ENCODE data around the gene C17orf107. TPM values are rescaled to one million over a fixed set of nuclear protein-coding genes. Genes with fewer than 3 reads are reported as not detected.

C17orf107 gene
- total RNA-seq, 1 experiment from 2014 or later, result 2.4 TPM

DNA sequence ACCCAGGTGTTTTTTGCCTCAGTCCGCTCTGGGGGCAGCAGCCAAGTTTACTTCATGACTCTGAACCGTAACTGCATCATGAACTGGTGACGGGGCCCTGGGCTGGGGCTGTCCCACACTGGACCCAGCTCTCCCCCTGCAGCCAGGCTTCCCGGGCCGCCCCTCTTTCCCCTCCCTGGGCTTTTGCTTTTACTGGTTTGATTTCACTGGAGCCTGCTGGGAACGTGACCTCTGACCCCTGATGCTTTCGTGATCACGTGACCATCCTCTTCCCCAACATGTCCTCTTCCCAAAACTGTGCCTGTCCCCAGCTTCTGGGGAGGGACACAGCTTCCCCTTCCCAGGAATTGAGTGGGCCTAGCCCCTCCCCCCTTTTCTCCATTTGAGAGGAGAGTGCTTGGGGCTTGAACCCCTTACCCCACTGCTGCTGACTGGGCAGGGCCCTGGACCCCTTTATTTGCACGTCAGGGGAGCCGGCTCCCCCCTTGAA lies 2.1 kb upstream of the C17orf107 start:
- DNase-seq (ENCODE audit: low read depth, low spot score) (no peak), ATAC-seq (no peak)
- TF ChIP-seq, protein P1, sequence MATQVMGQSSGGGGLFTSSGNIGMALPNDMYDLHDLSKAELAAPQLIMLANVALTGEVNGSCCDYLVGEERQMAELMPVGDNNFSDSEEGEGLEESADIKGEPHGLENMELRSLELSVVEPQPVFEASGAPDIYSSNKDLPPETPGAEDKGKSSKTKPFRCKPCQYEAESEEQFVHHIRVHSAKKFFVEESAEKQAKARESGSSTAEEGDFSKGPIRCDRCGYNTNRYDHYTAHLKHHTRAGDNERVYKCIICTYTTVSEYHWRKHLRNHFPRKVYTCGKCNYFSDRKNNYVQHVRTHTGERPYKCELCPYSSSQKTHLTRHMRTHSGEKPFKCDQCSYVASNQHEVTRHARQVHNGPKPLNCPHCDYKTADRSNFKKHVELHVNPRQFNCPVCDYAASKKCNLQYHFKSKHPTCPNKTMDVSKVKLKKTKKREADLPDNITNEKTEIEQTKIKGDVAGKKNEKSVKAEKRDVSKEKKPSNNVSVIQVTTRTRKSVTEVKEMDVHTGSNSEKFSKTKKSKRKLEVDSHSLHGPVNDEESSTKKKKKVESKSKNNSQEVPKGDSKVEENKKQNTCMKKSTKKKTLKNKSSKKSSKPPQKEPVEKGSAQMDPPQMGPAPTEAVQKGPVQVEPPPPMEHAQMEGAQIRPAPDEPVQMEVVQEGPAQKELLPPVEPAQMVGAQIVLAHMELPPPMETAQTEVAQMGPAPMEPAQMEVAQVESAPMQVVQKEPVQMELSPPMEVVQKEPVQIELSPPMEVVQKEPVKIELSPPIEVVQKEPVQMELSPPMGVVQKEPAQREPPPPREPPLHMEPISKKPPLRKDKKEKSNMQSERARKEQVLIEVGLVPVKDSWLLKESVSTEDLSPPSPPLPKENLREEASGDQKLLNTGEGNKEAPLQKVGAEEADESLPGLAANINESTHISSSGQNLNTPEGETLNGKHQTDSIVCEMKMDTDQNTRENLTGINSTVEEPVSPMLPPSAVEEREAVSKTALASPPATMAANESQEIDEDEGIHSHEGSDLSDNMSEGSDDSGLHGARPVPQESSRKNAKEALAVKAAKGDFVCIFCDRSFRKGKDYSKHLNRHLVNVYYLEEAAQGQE (IDR thresholded peaks at IDR 0.05; ENCODE audit: insufficient read depth in 1 of 2, low read depth in 2 of 2, low read length in 1 of 2), result no peak
- TF ChIP-seq, protein P2, sequence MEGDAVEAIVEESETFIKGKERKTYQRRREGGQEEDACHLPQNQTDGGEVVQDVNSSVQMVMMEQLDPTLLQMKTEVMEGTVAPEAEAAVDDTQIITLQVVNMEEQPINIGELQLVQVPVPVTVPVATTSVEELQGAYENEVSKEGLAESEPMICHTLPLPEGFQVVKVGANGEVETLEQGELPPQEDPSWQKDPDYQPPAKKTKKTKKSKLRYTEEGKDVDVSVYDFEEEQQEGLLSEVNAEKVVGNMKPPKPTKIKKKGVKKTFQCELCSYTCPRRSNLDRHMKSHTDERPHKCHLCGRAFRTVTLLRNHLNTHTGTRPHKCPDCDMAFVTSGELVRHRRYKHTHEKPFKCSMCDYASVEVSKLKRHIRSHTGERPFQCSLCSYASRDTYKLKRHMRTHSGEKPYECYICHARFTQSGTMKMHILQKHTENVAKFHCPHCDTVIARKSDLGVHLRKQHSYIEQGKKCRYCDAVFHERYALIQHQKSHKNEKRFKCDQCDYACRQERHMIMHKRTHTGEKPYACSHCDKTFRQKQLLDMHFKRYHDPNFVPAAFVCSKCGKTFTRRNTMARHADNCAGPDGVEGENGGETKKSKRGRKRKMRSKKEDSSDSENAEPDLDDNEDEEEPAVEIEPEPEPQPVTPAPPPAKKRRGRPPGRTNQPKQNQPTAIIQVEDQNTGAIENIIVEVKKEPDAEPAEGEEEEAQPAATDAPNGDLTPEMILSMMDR (IDR thresholded peaks at IDR 0.05), result no peak
- TF ChIP-seq POLR2AphosphoS5 (IDR thresholded peaks at IDR 0.05; ENCODE audit: low read depth, low read length), result no peak
- no peak for TF ChIP-seq TCF7L2 (IDR thresholded peaks at IDR 0.05; ENCODE audit: low read depth, low read length)
- no peak for TF ChIP-seq SIN3A (IDR thresholded peaks at IDR 0.05; ENCODE audit: borderline replicate concordance, insufficient read depth, low read depth, low read length)
- intact Hi-C loops (cut with micrococcal nuclease; ENCODE audit: unreplicated experiment), result no loop called here
- Histone ChIP-seq H3K4me1 (ENCODE audit: control insufficient read depth, insufficient read depth, low read length) (no peaks in the 10 kb centered on the region; the same call in 1 of the 2 replicates), H3K36me3 (ENCODE audit: control insufficient read depth, insufficient read depth, low read length) (no peaks in the 10 kb centered on the region), H3K27me3 (ENCODE audit: control insufficient read depth, insufficient read depth, low read length) (no peaks in the 10 kb centered on the region), H3K9me3 (ENCODE audit: control insufficient read depth, insufficient read depth, low read depth, low read length) (no peaks in the 10 kb centered on the region), H3K4me3 (ENCODE audit: low read depth in 2 of 2, low read length in 2 of 2) (no peak overlapping the region), H3K27ac (ENCODE audit: low read length) (no peak overlapping the region)
- CTCF ChIA-PET, result no interaction called here
- in situ Hi-C loops (cut with HindIII; ENCODE audit: low pct_unique_long_range_greater_than_20kb, low sequenced_read_pairs), result no loop called here
- BruUV-seq (replicated peaks), result no TSS peak
- POLR2A ChIA-PET, result no interaction called here

DNA sequence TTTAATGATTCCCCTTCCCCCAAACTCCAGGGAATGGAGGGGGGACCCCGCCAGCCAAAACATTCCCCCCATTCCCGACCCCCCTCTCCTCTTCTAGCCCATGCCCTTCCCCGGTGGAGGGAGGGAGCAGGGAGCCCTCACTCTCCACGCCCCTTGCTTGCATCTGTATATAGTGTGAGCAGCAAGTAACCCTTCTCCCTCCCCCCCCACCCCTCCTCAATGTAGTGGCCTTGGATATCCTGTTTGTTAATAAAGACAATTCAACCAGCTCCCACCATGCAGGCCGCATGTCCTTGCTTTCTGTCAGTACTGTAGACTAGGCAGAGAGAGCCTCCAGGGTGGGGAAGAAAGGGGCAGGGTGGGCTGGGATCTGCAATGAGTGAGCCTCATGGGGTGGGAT lies 1.6 kb upstream of the C17orf107 start:
- no peaks in the 10 kb centered on the region for H3K9me3 ChIP-seq (ENCODE audit: control insufficient read depth, insufficient read depth, low read depth, low read length)
- no TSS peak for BruUV-seq (replicated peaks)
- TF ChIP-seq SIN3A (IDR thresholded peaks at IDR 0.05; ENCODE audit: borderline replicate concordance, insufficient read depth, low read depth, low read length) (no peak), POLR2AphosphoS5 (IDR thresholded peaks at IDR 0.05; ENCODE audit: low read depth, low read length) (no peak), TCF7L2 (IDR thresholded peaks at IDR 0.05; ENCODE audit: low read depth, low read length) (no peak)
- TF ChIP-seq, protein P1 (IDR thresholded peaks at IDR 0.05; ENCODE audit: insufficient read depth in 1 of 2, low read depth in 2 of 2, low read length in 1 of 2), result no peak
- TF ChIP-seq, protein P2 (IDR thresholded peaks at IDR 0.05), result no peak
- no peak for DNase-seq (ENCODE audit: low read depth, low spot score)
- H3K27me3 ChIP-seq (ENCODE audit: control insufficient read depth, insufficient read depth, low read length), result no peaks in the 10 kb centered on the region
- ChIA-PET POLR2A (no interaction called here), CTCF (no interaction called here)
- in situ Hi-C loops (cut with HindIII; ENCODE audit: low pct_unique_long_range_greater_than_20kb, low sequenced_read_pairs) (no loop called here), intact Hi-C loops (cut with micrococcal nuclease; ENCODE audit: unreplicated experiment) (no loop called here)
- no peak overlapping the region for H3K4me3 ChIP-seq (ENCODE audit: low read depth in 2 of 2, low read length in 2 of 2)
- no peak overlapping the region for H3K27ac ChIP-seq (ENCODE audit: low read length)
- H3K36me3 ChIP-seq (ENCODE audit: control insufficient read depth, insufficient read depth, low read length), result no peaks in the 10 kb centered on the region
- no peaks in the 10 kb centered on the region; the same call in 1 of the 2 replicates for H3K4me1 ChIP-seq (ENCODE audit: control insufficient read depth, insufficient read depth, low read length)
- no peak for ATAC-seq
